SJSA1 (cell line): ENCODE measurements around the gene PARD6B. TPM values are rescaled to one million over a fixed set of nuclear protein-coding genes. Genes with fewer than 3 reads are reported as not detected.

Experiments
- DNase-seq, 2 experiments: peaks; one replicate each; pipeline ENCODE4 v3.0.0-alpha.2; 2015 to 2020; ENCODE audit warnings: low spot score in 2 of 2, low read depth in 1 of 2
- H3K27ac ChIP-seq: fragments of 250-450 bp; sonication (Bioruptor Pico); 2 replicates; pipeline ENCODE4 v1.5.1; 2020; ENCODE audit warnings: mild to moderate bottlenecking, moderate library complexity
- H3K27me3 ChIP-seq: fragments of 250-450 bp; sonication (Bioruptor Pico); replicated peaks from 2 replicates; pipeline ENCODE4 v1.5.1; 2020; ENCODE audit warnings: mild to moderate bottlenecking, moderate library complexity
- H3K36me3 ChIP-seq: fragments of 250-450 bp; sonication (Bioruptor Pico); 2 replicates; pipeline ENCODE4 v1.5.1; 2020; ENCODE audit warnings: mild to moderate bottlenecking
- H3K4me1 ChIP-seq: fragments of 250-450 bp; sonication (Bioruptor Pico); replicated peaks from 2 replicates; pipeline ENCODE4 v1.6.1; 2021; ENCODE audit warnings: mild to moderate bottlenecking
- H3K4me3 ChIP-seq: fragments of 250-450 bp; sonication (Bioruptor Pico); 2 replicates; pipeline ENCODE4 v1.5.1; 2020; ENCODE audit warnings: mild to moderate bottlenecking
- H3K9me3 ChIP-seq: fragments of 250-450 bp; sonication (Bioruptor Pico); replicated peaks from 2 replicates; pipeline ENCODE4 v1.5.1; 2020; ENCODE audit warnings: mild to moderate bottlenecking
- total RNA-seq: library from RNA; depleted of rRNA; stranded (reverse); fragments of >200 nt; shearing (Covaris generic); gene quantifications from 2 replicates; pipeline ENCODE4 v1.2.3, GENCODE V29; 2014; rRNA removed

Gene PARD6B
- total RNA-seq, 1 experiment from 2014 or later = 1.8 TPM

DNA sequence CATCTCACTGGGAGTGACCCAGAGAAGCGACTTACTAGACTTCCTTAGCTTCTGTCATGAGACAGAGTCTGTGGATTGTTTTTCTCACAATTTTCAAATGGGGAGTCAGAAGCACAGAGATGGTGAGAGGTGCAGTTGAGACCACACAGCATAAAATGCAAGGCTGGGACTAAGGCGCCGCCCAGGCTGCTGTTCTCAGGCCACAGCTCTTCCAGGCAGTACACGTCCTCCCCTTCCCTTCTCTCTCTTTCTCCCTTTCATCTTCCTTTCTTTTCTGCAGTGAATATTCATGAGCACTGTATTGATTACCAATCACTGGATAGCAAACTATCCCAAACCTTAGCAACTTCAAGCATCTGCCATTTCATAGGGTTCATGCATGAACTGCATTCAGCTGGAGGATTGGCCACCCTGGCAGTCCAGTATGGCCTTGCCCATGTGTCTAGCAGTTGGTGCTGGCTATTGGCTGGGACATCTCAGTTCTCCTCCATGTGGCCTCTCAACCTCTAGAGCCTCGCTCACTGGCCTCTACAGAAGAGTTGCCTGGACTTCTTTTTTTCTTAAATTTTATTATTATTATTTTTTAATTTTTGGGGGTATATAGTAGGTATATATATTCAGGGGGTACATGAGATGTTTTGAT, 74.9 kb downstream of the PARD6B start:
- Histone ChIP-seq H3K27me3 (no peaks in the 10 kb centered on the region), H3K9me3 (no peaks in the 10 kb centered on the region), H3K4me1 (no peaks in the 10 kb centered on the region), H3K4me3 (no peak overlapping the region), H3K36me3 (no peaks in the 10 kb centered on the region), H3K27ac (no peak overlapping the region)
- no peak for DNase-seq

Other genes starting within 250 kb of the PARD6B start
- gene PTPN1, start 221.2 kb upstream of the PARD6B start, total RNA-seq = 61.1 and 71.3 TPM in 2 replicates
- 1.3 and 1.8 TPM in 2 replicates for gene RIPOR3, start 40.0 kb upstream of the PARD6B start, total RNA-seq
- gene BCAS4, start 63.5 kb downstream of the PARD6B start, total RNA-seq = 4.6 and 17.9 TPM in 2 replicates
- 18.2 and 20.4 TPM in 2 replicates for gene ADNP, start 199.9 kb downstream of the PARD6B start, total RNA-seq
- 122 and 138 TPM in 2 replicates for gene DPM1, start 227.0 kb downstream of the PARD6B start, total RNA-seq
- gene MOCS3, start 227.2 kb downstream of the PARD6B start, total RNA-seq = 6.2 and 7.2 TPM in 2 replicates